Measurements from ENCODE around the gene ZBTB17.
"Not testable (repeated sequence)": the region's sequence is repeated elsewhere in the genome, so short reads cannot be mapped to it uniquely, and the experiment has no call there.

The ZBTB17 gene

GRCh38 chr1:15988856-15989736 is 13.2 kb upstream of the ZBTB17 start:
- no peak for DNase-seq

GRCh38 chr1:15985611-15986297 is 9.9 kb upstream of the ZBTB17 start:
- DNase-seq: no peak

- DNase-seq: no peak
Measured at GRCh38 chr1:15983275-15983674, 7.4 kb upstream of the ZBTB17 start.

- DNase-seq: no peak
Measured at GRCh38 chr1:15981679-15982078, 5.8 kb upstream of the ZBTB17 start.

GRCh38 chr1:15977947-15978346 is 2.0 kb upstream of the ZBTB17 start:
- not testable (repeated sequence) for DNase-seq

- peak; percentile 53 for DNase-seq
Measured at GRCh38 chr1:15975358-15975804, 520 bp downstream of the ZBTB17 start.

GRCh38 chr1:15974855-15975254 is 1.0 kb downstream of the ZBTB17 start:
- no peak for DNase-seq

GRCh38 chr1:15973772-15974171 is 2.1 kb downstream of the ZBTB17 start:
- DNase-seq: no peak

- DNase-seq: no peak
Measured at GRCh38 chr1:15972409-15972808, 3.5 kb downstream of the ZBTB17 start.

- DNase-seq: no peak
Measured at GRCh38 chr1:15970911-15971310, 5.0 kb downstream of the ZBTB17 start.

- DNase-seq: no peak
Measured at GRCh38 chr1:15969321-15969880, 6.5 kb downstream of the ZBTB17 start.

- no peak for DNase-seq
Measured at GRCh38 chr1:15968172-15968571, 7.7 kb downstream of the ZBTB17 start.

- DNase-seq: no peak
Measured at GRCh38 chr1:15966956-15967344, 9.0 kb downstream of the ZBTB17 start.

- DNase-seq: peak; percentile 70
Measured at GRCh38 chr1:15966081-15966955, 9.6 kb downstream of the ZBTB17 start.

- DNase-seq: peak; percentile 61
Measured at GRCh38 chr1:15965228-15965767, 10.6 kb downstream of the ZBTB17 start.

- no peak for DNase-seq
Measured at GRCh38 chr1:15963968-15964648, 11.8 kb downstream of the ZBTB17 start.

GRCh38 chr1:15963363-15963967 is 12.4 kb downstream of the ZBTB17 start:
- DNase-seq: no peak

GRCh38 chr1:15962671-15963362 is 13.1 kb downstream of the ZBTB17 start:
- no peak for DNase-seq

- DNase-seq: no peak
Measured at GRCh38 chr1:15962176-15962575, 13.7 kb downstream of the ZBTB17 start.

- no peak for DNase-seq
Measured at GRCh38 chr1:15961492-15961891, 14.4 kb downstream of the ZBTB17 start.

GRCh38 chr1:15960808-15961207 is 15.1 kb downstream of the ZBTB17 start:
- no peak for DNase-seq

Measured in fibroblast of skin of abdomen (primary cell).